ENCODE data around the gene SPATS2. TPM values are rescaled to one million over a fixed set of nuclear protein-coding genes. Genes with fewer than 3 reads are reported as not detected.

Gene SPATS2
- total and polyA plus RNA-seq, 2 of the 4 experiments (the other 2 are of a cell fraction): 50.6 to 63.3 TPM

DNA sequence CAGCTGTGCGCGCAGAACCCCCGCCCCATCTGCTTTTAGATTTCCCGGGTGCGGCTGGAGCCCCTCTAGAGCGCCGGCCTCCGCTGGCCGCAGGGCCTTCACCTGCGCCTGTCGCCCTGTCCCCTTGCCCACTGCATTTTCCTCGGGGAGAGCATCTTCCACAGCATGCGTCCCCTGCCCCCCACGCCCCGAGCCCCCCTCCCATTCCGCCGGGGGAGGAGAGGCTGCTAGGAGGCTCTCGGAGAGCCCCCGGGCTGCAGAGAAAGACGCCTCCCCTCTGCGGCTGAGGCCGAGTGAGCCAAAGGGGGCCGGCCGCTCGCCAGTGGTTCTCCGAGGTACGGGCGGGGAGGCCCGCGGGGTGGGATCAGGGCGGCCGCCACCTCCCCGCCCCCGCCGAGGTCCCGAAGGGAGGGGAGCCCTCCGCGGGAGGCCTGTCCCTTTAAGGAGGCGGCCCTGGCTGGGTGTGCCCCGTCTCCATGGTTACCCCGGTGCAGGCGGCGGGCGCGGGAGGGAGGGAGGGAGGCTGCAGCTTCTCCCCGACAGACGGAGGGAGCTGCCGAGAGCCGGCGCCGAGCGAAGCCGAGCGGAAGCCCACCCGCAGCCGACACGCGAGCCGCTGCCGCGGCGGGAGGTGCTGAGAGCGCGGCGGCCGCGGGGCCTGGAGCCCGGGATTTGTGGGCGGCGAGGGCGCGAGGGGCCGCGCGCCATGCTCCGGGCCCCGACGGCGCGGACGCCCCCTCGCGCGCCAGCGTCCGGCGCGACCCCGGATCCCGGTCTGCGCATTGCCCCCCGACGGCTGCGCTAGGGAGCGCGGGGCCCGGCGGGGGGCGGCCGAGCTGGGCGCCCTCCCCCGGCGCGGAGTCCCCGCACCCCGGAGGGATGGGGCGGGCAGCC, 171.5 kb downstream of the SPATS2 start, which contains the start of gene KCNH3:
Gene KCNH3, plus strand, starts transcription at position 521 of the 894 bp plus-strand sequence. CDS start 387 bp downstream, outside the sequence.
- Histone ChIP-seq H2BK20ac (ENCODE audit: low read depth, low read length) (no peak within 1 kb of the TSS), H3K9ac (ENCODE audit: low read depth, low read length) (no peak within 1 kb of the TSS), H3K18ac (ENCODE audit: low read depth, low read length) (no peak within 1 kb of the TSS), H3K27ac (ENCODE audit: insufficient read depth, low read length) (no peak within 1 kb of the TSS), H2AK5ac (ENCODE audit: low read depth, low read length) (no peak within 1 kb of the TSS), H3K4me3 (ENCODE audit: insufficient read depth, low read depth, low read length) (peak within 1 kb of the TSS; percentile 51), H4K5ac (ENCODE audit: low read depth, low read length) (no peak within 1 kb of the TSS), H3K4me2 (ENCODE audit: low read depth, low read length) (peak within 1 kb of the TSS; percentile 58), H2AFZ (replicated peaks; ENCODE audit: low read length, poor library complexity) (peak within 1 kb of the TSS; percentile 80), H3K56ac (ENCODE audit: extremely low read depth, insufficient read depth, low read length) (no peak within 1 kb of the TSS), H3K23ac (ENCODE audit: low read depth, low read length) (peak within 1 kb of the TSS; percentile 85), H3K4ac (ENCODE audit: low read depth, low read length) (no peak within 1 kb of the TSS), H2BK15ac (ENCODE audit: low read depth, low read length) (no peak within 1 kb of the TSS), H3K4me1 (ENCODE audit: control insufficient read depth, insufficient read depth, low read length) (0 out of 2 replicates have a peak, but pooled peaks cover 2% of the 10 kb centered on the region), H3K36me3 (ENCODE audit: control insufficient read depth, insufficient read depth, low read length) (no peaks in the 10 kb centered on the region), H3K27me3 (ENCODE audit: control insufficient read depth, insufficient read depth, low read length) (peaks cover 57% of the 10 kb centered on the region), H3K14ac (replicated peaks; ENCODE audit: low read depth, low read length) (no peak within 1 kb of the TSS), H3K79me1 (ENCODE audit: low read depth in 1 of 2, low read length in 2 of 2) (no peaks in the 10 kb centered on the region), H3K9me1 (ENCODE audit: insufficient read depth, low read length) (no peaks in the 10 kb centered on the region), H2BK5ac (ENCODE audit: low read depth, low read length, poor library complexity, severe bottlenecking) (no peak within 1 kb of the TSS), H2AK9ac (replicated peaks; ENCODE audit: low read depth, low read length, poor library complexity) (peak within 1 kb of the TSS; percentile 89), H2BK120ac (ENCODE audit: low read depth, low read length) (no peak within 1 kb of the TSS), H4K91ac (ENCODE audit: insufficient read depth, low read depth, low read length) (no peak within 1 kb of the TSS), H4K20me1 (ENCODE audit: insufficient read depth, low read length) (no peaks in the 10 kb centered on the region; the same call in 1 of the 2 replicates), H3K9me3 (ENCODE audit: control insufficient read depth, insufficient read depth, low read length) (no peaks in the 10 kb centered on the region), H4K8ac (ENCODE audit: low read depth in 2 of 2, low read length in 2 of 2) (no peak within 1 kb of the TSS)
- CTCF ChIA-PET: no interaction called here
- peak; percentile 41 for DNase-seq
- WGBS, 2 experiments (ENCODE audit: extremely low coverage in 2 of 2, insufficient read length in 1 of 2): 2% methylated on average over 67 of the region's 107 CpGs; no CpG with 5 or more reads in 1 of the 2 experiments
- ATAC-seq (ENCODE audit: low read depth): peak; percentile 83
- intact Hi-C loops (cut with micrococcal nuclease) (no loop called here), dilution Hi-C loops (cut with HindIII; ENCODE audit: low sequenced_read_pairs, unreplicated experiment) (no loop called here), in situ Hi-C loops (cut with MboI; ENCODE audit: low sequenced_read_pairs) (no loop called here)
- POLR2A ChIA-PET (ENCODE audit: unreplicated experiment): interaction anchor here (1.0 kb wide), 1 partner anchor 180 kb away, joined by 3 read pairs; no protein-coding TSS in a partner anchor
- no TSS peak for BruUV-seq (replicated peaks)
- no peak for TF ChIP-seq RAD21 (IDR thresholded peaks at IDR 0.05; ENCODE audit: low read length)
- TF ChIP-seq RCOR1 (IDR thresholded peaks at IDR 0.05; ENCODE audit: insufficient replicate concordance, low read length): no peak
- no peak for TF ChIP-seq CEBPB (IDR thresholded peaks at IDR 0.05; ENCODE audit: low read depth, low read length)
- TF ChIP-seq NFE2L2 (IDR thresholded peaks at IDR 0.05; ENCODE audit: low read depth, low read length): no peak
- no peak for TF ChIP-seq POLR2A (IDR thresholded peaks at IDR 0.05; ENCODE audit: low read depth, low read length)
- TF ChIP-seq MAZ (IDR thresholded peaks at IDR 0.05; ENCODE audit: borderline replicate concordance, low read depth, low read length): no peak
- TF ChIP-seq MXI1 (IDR thresholded peaks at IDR 0.05; ENCODE audit: borderline replicate concordance, low read depth, low read length): no peak
- no peak for TF ChIP-seq BHLHE40 (IDR thresholded peaks at IDR 0.05; ENCODE audit: low read depth, low read length)
- TF ChIP-seq, protein P1, sequence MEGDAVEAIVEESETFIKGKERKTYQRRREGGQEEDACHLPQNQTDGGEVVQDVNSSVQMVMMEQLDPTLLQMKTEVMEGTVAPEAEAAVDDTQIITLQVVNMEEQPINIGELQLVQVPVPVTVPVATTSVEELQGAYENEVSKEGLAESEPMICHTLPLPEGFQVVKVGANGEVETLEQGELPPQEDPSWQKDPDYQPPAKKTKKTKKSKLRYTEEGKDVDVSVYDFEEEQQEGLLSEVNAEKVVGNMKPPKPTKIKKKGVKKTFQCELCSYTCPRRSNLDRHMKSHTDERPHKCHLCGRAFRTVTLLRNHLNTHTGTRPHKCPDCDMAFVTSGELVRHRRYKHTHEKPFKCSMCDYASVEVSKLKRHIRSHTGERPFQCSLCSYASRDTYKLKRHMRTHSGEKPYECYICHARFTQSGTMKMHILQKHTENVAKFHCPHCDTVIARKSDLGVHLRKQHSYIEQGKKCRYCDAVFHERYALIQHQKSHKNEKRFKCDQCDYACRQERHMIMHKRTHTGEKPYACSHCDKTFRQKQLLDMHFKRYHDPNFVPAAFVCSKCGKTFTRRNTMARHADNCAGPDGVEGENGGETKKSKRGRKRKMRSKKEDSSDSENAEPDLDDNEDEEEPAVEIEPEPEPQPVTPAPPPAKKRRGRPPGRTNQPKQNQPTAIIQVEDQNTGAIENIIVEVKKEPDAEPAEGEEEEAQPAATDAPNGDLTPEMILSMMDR (conservative IDR thresholded peaks at IDR 0.05; ENCODE audit: low read depth, low read length): no peak
- TF ChIP-seq, protein P2, sequence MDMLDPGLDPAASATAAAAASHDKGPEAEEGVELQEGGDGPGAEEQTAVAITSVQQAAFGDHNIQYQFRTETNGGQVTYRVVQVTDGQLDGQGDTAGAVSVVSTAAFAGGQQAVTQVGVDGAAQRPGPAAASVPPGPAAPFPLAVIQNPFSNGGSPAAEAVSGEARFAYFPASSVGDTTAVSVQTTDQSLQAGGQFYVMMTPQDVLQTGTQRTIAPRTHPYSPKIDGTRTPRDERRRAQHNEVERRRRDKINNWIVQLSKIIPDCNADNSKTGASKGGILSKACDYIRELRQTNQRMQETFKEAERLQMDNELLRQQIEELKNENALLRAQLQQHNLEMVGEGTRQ (IDR thresholded peaks at IDR 0.05; ENCODE audit: low read depth, low read length): no peak
- no peak for TF ChIP-seq RFX5 (IDR thresholded peaks at IDR 0.05; ENCODE audit: low read depth, low read length)
- no peak for TF ChIP-seq MAFK (IDR thresholded peaks at IDR 0.05; ENCODE audit: low read depth, low read length)
- TF ChIP-seq CHD1 (IDR thresholded peaks at IDR 0.05; ENCODE audit: low read depth, low read length): no peak
- TF ChIP-seq, protein P3, sequence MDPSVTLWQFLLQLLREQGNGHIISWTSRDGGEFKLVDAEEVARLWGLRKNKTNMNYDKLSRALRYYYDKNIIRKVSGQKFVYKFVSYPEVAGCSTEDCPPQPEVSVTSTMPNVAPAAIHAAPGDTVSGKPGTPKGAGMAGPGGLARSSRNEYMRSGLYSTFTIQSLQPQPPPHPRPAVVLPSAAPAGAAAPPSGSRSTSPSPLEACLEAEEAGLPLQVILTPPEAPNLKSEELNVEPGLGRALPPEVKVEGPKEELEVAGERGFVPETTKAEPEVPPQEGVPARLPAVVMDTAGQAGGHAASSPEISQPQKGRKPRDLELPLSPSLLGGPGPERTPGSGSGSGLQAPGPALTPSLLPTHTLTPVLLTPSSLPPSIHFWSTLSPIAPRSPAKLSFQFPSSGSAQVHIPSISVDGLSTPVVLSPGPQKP (IDR thresholded peaks at IDR 0.05; ENCODE audit: borderline replicate concordance, low read depth, low read length): no peak
- TF ChIP-seq FOS (IDR thresholded peaks at IDR 0.05; ENCODE audit: low read depth, low read length): no peak

All from IMR-90 (cell line).